SU-DHL-6 (cell line): Measurements from ENCODE around the gene METTL24.

Experiments used
- H2AFZ ChIP-seq: fragments of 200-600 bp; sonication (generic); 2 replicates; pipeline ENCODE4 v1.6.1; 2014; ENCODE audit warnings: low read depth, mild to moderate bottlenecking, moderate library complexity, mixed read lengths, antibody characterized with exemption, low read length; ENCODE audit not compliant: severe bottlenecking
- H3F3A ChIP-seq: fragments of 200-600 bp; shearing (Covaris generic); 2 replicates; pipeline ENCODE4 v1.6.0; 2016; ENCODE audit warnings: antibody characterized with exemption, mild to moderate bottlenecking; ENCODE audit not compliant: insufficient read depth
- H3K27ac ChIP-seq: fragments of 200-600 bp; sonication (generic); 2 replicates; pipeline ENCODE4 v1.5.1; 2016; ENCODE audit warnings: low read depth, mild to moderate bottlenecking, low read length, moderate library complexity, mixed read lengths
- H3K27me3 ChIP-seq: fragments of 200-600 bp; sonication (generic), shearing (Covaris generic); 2 replicates; pipeline ENCODE4 v1.6.0; 2014; ENCODE audit warnings: mild to moderate bottlenecking, low read length
- H3K36me3 ChIP-seq: fragments of 200-600 bp; sonication (generic); 2 replicates; pipeline ENCODE4 v1.6.1; 2014; ENCODE audit warnings: mild to moderate bottlenecking, low read length, mixed read lengths
- H3K4me2 ChIP-seq: fragments of 300-600, 200-600 bp; shearing (Covaris generic), sonication (generic); 2 replicates; pipeline ENCODE4 v1.6.0; 2014; ENCODE audit warnings: low read length, low read depth, mild to moderate bottlenecking; ENCODE audit not compliant: poor library complexity, severe bottlenecking
- H3K4me3 ChIP-seq: fragments of 200-600 bp; sonication (generic); 2 replicates; pipeline ENCODE4 v1.5.1; 2014; ENCODE audit warnings: antibody characterized with exemption, low read length, mild to moderate bottlenecking, mixed read lengths; ENCODE audit not compliant: insufficient read depth, poor library complexity, severe bottlenecking
- H3K79me2 ChIP-seq: fragments of 200-600 bp; sonication (generic); 2 replicates; pipeline ENCODE4 v1.6.1; 2014; ENCODE audit warnings: mild to moderate bottlenecking, low read length, moderate library complexity; ENCODE audit not compliant: insufficient read depth
- H3K9ac ChIP-seq: fragments of 200-600 bp; sonication (generic); 2 replicates; pipeline ENCODE4 v1.7.0; 2014; ENCODE audit warnings: mild to moderate bottlenecking, low read length
- H3K9me2 ChIP-seq: fragments of 200-600 bp; sonication (generic); replicated peaks from 2 replicates; pipeline ENCODE4 v1.6.1; 2014; ENCODE audit warnings: low read length; ENCODE audit not compliant: insufficient read depth
- H3K9me3 ChIP-seq: fragments of 200-600 bp; sonication (generic); 2 replicates; pipeline ENCODE4 v1.6.1; 2014; ENCODE audit warnings: low read length, mixed read lengths; ENCODE audit not compliant: insufficient read depth
- H4K20me1 ChIP-seq: fragments of 200-600 bp; sonication (generic); 2 replicates; pipeline ENCODE4 v1.6.1; 2014; ENCODE audit warnings: low read depth, mild to moderate bottlenecking, antibody characterized with exemption, low read length, moderate library complexity, mixed read lengths
- EZH2phosphoT487 ChIP-seq: fragments of 200-600 bp; sonication (generic), shearing (Covaris generic); conservative IDR thresholded peaks from 2 replicates; pipeline ENCODE4 v1.6.1; 2018; ENCODE audit warnings: mild to moderate bottlenecking, antibody characterized with exemption, low read length, moderate library complexity, mixed read lengths
- TF ChIP-seq, protein P1 (sequence below): fragments of 200-600 bp; sonication (generic); IDR thresholded peaks from one replicate; pipeline ENCODE4 v1.5.1; 2017; ENCODE audit warnings: antibody characterized with exemption, mild to moderate bottlenecking, low read length, moderate library complexity; ENCODE audit not compliant: insufficient read depth, poor library complexity, severe bottlenecking

Gene METTL24

DNA sequence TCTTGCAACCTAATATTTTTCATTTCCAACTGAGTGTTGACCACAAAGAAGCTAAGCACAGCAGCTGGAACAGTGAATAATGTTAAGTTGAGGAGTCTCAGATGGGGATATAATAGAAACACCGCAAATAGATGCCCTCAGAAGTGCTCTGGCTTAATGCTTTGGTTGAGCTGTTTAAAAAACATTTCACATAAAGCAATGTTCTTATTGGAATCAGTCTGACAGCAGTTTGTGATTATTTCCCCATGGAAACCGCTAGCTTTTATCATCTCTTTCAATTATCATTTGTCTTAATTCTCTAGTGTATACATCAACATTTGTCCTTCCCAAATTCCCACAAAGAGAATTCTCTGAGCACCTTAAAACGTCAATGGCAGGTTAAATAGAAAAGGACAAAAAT lies 30.8 kb downstream of the METTL24 start:
- Histone ChIP-seq H4K20me1 (no peaks in the 10 kb centered on the region), H3K9ac (no peak overlapping the region), H3K79me2 (no peaks in the 10 kb centered on the region), H3K36me3 (no peaks in the 10 kb centered on the region), H2AFZ (no peak overlapping the region), H3K27me3 (no peaks in the 10 kb centered on the region), H3K9me3 (no peaks in the 10 kb centered on the region), H3F3A (no peaks in the 10 kb centered on the region), H3K4me3 (no peak overlapping the region), H3K4me2 (no peak overlapping the region), H3K9me2 (no peaks in the 10 kb centered on the region), H3K27ac (no peak overlapping the region)
- TF ChIP-seq EZH2phosphoT487, result no peak
- TF ChIP-seq, protein P1, sequence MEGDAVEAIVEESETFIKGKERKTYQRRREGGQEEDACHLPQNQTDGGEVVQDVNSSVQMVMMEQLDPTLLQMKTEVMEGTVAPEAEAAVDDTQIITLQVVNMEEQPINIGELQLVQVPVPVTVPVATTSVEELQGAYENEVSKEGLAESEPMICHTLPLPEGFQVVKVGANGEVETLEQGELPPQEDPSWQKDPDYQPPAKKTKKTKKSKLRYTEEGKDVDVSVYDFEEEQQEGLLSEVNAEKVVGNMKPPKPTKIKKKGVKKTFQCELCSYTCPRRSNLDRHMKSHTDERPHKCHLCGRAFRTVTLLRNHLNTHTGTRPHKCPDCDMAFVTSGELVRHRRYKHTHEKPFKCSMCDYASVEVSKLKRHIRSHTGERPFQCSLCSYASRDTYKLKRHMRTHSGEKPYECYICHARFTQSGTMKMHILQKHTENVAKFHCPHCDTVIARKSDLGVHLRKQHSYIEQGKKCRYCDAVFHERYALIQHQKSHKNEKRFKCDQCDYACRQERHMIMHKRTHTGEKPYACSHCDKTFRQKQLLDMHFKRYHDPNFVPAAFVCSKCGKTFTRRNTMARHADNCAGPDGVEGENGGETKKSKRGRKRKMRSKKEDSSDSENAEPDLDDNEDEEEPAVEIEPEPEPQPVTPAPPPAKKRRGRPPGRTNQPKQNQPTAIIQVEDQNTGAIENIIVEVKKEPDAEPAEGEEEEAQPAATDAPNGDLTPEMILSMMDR, result no peak

DNA sequence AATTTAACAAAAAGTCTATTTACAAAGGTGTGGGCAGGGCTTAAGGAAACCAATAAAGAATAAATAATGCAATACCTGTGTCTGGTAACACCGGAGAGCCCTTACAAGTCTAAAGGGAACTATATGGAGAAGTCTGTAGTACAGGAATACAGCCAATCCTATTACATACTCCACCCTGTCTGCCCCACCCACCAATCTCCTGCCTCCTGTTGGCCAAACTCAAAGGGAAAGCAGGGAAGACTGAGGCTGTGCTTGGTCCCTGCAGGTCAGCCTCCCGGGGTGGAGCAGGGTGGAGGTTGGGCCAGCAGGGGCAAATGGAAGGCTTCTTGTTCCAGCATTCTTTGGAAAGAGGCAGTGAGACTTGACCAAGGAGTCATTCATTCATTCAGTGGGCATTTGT lies 31.5 kb downstream of the METTL24 start:
- Histone ChIP-seq H3K4me2 (no peak overlapping the region), H3K4me3 (no peak overlapping the region), H3K36me3 (no peaks in the 10 kb centered on the region), H2AFZ (no peak overlapping the region), H3K9me3 (no peaks in the 10 kb centered on the region), H3K9me2 (no peaks in the 10 kb centered on the region), H3K27ac (no peak overlapping the region), H3K79me2 (no peaks in the 10 kb centered on the region), H4K20me1 (no peaks in the 10 kb centered on the region), H3K9ac (no peak overlapping the region), H3F3A (no peaks in the 10 kb centered on the region), H3K27me3 (no peaks in the 10 kb centered on the region)
- TF ChIP-seq, protein P1, result no peak
- TF ChIP-seq EZH2phosphoT487, result no peak

DNA sequence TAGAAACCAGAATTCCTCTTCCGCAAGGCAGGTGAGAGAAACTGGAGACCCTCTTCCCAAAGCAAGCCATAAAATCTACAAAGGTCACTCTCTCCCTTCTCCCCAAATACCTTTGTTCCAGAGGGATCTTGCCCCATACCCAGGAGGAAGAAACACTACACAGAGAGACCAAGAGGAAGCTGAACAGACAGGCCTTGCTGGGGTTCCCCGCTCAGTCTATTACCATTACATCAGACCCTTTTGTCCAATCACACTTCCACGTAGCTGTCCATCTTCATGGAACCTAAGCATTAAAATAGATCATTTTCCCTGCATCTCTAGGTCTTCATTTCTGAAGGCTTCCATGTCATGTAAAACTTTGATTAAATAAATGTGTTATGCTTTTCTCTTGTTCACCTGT lies 32.1 kb downstream of the METTL24 start:
- Histone ChIP-seq H3K9me3 (no peaks in the 10 kb centered on the region), H3K79me2 (no peaks in the 10 kb centered on the region), H3K27me3 (no peaks in the 10 kb centered on the region), H2AFZ (no peak overlapping the region), H3K36me3 (no peaks in the 10 kb centered on the region), H3K9me2 (no peaks in the 10 kb centered on the region), H3K4me3 (no peak overlapping the region), H3K27ac (no peak overlapping the region), H3K4me2 (no peak overlapping the region), H3K9ac (no peak overlapping the region), H3F3A (no peaks in the 10 kb centered on the region), H4K20me1 (no peaks in the 10 kb centered on the region)
- TF ChIP-seq EZH2phosphoT487, result no peak
- TF ChIP-seq, protein P1, result no peak

DNA sequence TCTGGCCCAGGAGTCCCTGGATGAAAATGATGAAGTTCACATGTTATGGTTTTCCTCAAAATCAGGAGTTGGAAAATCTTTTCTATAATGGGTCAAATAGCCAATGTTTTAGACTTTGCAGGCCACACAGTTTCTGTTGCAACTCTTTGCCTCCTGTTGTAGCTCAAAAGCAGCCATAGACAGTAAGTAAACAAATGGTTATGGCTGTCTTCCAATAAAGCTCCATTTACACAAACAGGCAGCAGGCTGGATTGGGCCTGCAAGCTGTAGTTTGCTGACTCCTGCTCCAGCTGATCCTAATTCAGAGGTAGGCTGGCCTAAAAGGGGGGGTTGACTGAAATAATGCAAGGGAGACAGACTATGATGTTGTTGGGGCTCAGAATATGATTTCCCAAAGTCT lies 33.0 kb downstream of the METTL24 start:
- Histone ChIP-seq H4K20me1 (no peaks in the 10 kb centered on the region), H3K27ac (no peak overlapping the region)

More for the DNA sequence above, 33.0 kb downstream of the METTL24 start:
- Histone ChIP-seq H3K4me2 (no peak overlapping the region), H3K4me3 (no peak overlapping the region), H3K9me2 (no peaks in the 10 kb centered on the region), H2AFZ (no peak overlapping the region), H3K27me3 (no peaks in the 10 kb centered on the region), H3K36me3 (no peaks in the 10 kb centered on the region), H3K9ac (no peak overlapping the region), H3K79me2 (no peaks in the 10 kb centered on the region), H3K9me3 (no peaks in the 10 kb centered on the region), H3F3A (no peaks in the 10 kb centered on the region)
- TF ChIP-seq, protein P1, result no peak
- no peak for TF ChIP-seq EZH2phosphoT487
